ENCODE results near the gene EEF1AKMT1.

- no peak for TF ChIP-seq CTCF (IDR thresholded peaks at IDR 0.05; ENCODE audit: low read depth, low read length, missing input control)
- no peak for TF ChIP-seq SP1 (IDR thresholded peaks at IDR 0.05)
- no peak for TF ChIP-seq FOXA1 (IDR thresholded peaks at IDR 0.05)
- TF ChIP-seq RAD21 (IDR thresholded peaks at IDR 0.05), result no peak
- TF ChIP-seq REST (IDR thresholded peaks at IDR 0.05), result no peak
- no peak for TF ChIP-seq TAF1 (conservative IDR thresholded peaks at IDR 0.05)
- TF ChIP-seq YY1 (IDR thresholded peaks at IDR 0.05), result no peak
- no peak for TF ChIP-seq GABPA (IDR thresholded peaks at IDR 0.05 in 1 of 2, conservative IDR thresholded peaks at IDR 0.05 in 1 of 2)
- no peak for TF ChIP-seq JUND (IDR thresholded peaks at IDR 0.05)
- TF ChIP-seq HNF4A (conservative IDR thresholded peaks at IDR 0.05), result no peak
- TF ChIP-seq ATF3 (IDR thresholded peaks at IDR 0.05), result no peak
- TF ChIP-seq MAX (IDR thresholded peaks at IDR 0.05), result no peak
- no peak for TF ChIP-seq ZBTB33 (IDR thresholded peaks at IDR 0.05)
- TF ChIP-seq EGR1 (IDR thresholded peaks at IDR 0.05; ENCODE audit: low read depth in 2 of 2), result no peak
Observed at GRCh38 chr13:20721058-20721453, 52.7 kb downstream of the EEF1AKMT1 start.

Measured in liver (tissue), 3 donors.